Measurements from ENCODE around the gene PTPRH. TPM values are rescaled to one million over a fixed set of nuclear protein-coding genes. Genes with fewer than 3 reads are reported as not detected.

The PTPRH gene
- total RNA-seq, 1 experiment from 2014 or later: 11.7 TPM

DNA sequence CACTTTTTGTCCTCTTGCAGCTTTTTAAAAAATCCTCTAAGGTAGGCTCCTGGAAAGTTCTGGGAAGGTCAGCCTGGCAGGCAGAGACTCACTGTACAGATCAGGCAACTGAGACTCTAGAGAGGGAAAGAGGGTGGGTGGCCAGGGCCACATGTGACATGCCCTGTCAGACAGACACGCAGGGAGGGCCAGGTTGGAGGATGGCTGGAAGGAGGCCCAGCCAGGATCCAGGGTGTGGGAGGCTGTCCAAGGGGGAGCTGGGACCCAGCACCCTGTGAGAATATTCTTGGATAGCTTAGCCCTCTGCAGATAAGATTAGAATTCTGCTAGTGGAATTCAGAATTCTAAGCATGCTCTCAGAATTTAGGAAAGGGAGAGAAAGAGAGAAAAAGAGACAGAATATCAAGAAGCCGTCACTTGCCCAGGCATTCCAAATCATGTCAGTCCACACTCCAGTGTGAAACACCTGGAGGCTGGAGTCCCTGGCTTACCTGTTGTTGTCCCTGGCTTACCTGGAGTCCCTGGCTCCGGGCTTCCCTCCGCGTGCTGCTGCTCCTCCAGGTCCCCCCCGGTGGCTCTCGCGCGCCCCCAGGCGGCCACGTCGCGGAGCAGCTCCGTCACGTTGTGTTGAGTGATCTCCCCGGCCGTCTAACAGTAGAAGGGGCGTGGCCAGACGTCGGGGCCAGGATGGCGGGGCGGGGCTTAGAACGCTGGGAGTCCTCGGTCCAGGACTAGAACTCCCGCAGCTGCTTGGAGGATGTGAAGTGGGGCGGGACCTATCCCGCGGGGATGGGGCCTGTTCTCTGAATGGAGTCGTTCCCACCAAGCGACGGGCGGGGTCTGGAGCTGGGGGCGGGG is 48.9 kb downstream of the PTPRH start:
- Histone ChIP-seq H3K9me3 (ENCODE audit: insufficient read depth, low read depth) (no peaks in the 10 kb centered on the region), H3K4me3 (no peak overlapping the region), H3K4me2 (peak overlapping the region; percentile 40), H2AFZ (no peak overlapping the region), H3K27ac (no peak overlapping the region), H3K9me2 (ENCODE audit: insufficient read depth) (no peaks in the 10 kb centered on the region), H3K4me1 (replicated peaks; ENCODE audit: insufficient read depth) (peaks cover 21% of the 10 kb centered on the region), H4K20me1 (ENCODE audit: insufficient read depth) (no peaks in the 10 kb centered on the region), H3K36me3 (ENCODE audit: low read depth) (no peaks in the 10 kb centered on the region), H3K79me2 (ENCODE audit: low read depth) (no peaks in the 10 kb centered on the region), H3F3A (ENCODE audit: insufficient read depth, low read depth) (peaks cover 34% of the 10 kb centered on the region), H3K27me3 (ENCODE audit: insufficient read depth, low read depth) (no peaks in the 10 kb centered on the region)
- DNase-seq: peak; percentile 89 to 98
- CTCF ChIA-PET: interaction anchor here (0.6 to 3.5 kb wide), 12 partner anchors 14 to 1243 kb away, joined by 3 to 47 read pairs (median 4); partner anchors contain the start of gene TMEM238
- no TSS peak for BruUV-seq (replicated peaks)
- intact Hi-C loops (cut with micrococcal nuclease; ENCODE audit: unreplicated experiment): loop anchor here (1.0 to 10.0 kb wide), 4 partner anchors 14 to 486 kb away; partner anchors contain the start of genes RPL28 and TMEM238
- POLR2A ChIA-PET (ENCODE audit: unreplicated experiment): interaction anchor here (0.5 to 0.8 kb wide), 2 partner anchors 9 to 14 kb away, joined by 3 to 4 read pairs; no protein-coding TSS in a partner anchor
- TF ChIP-seq, protein P1, sequence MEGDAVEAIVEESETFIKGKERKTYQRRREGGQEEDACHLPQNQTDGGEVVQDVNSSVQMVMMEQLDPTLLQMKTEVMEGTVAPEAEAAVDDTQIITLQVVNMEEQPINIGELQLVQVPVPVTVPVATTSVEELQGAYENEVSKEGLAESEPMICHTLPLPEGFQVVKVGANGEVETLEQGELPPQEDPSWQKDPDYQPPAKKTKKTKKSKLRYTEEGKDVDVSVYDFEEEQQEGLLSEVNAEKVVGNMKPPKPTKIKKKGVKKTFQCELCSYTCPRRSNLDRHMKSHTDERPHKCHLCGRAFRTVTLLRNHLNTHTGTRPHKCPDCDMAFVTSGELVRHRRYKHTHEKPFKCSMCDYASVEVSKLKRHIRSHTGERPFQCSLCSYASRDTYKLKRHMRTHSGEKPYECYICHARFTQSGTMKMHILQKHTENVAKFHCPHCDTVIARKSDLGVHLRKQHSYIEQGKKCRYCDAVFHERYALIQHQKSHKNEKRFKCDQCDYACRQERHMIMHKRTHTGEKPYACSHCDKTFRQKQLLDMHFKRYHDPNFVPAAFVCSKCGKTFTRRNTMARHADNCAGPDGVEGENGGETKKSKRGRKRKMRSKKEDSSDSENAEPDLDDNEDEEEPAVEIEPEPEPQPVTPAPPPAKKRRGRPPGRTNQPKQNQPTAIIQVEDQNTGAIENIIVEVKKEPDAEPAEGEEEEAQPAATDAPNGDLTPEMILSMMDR (conservative IDR thresholded peaks at IDR 0.05): peak; percentile 98
- no peak for TF ChIP-seq EZH2 (IDR thresholded peaks at IDR 0.05; ENCODE audit: low read depth)

DNA sequence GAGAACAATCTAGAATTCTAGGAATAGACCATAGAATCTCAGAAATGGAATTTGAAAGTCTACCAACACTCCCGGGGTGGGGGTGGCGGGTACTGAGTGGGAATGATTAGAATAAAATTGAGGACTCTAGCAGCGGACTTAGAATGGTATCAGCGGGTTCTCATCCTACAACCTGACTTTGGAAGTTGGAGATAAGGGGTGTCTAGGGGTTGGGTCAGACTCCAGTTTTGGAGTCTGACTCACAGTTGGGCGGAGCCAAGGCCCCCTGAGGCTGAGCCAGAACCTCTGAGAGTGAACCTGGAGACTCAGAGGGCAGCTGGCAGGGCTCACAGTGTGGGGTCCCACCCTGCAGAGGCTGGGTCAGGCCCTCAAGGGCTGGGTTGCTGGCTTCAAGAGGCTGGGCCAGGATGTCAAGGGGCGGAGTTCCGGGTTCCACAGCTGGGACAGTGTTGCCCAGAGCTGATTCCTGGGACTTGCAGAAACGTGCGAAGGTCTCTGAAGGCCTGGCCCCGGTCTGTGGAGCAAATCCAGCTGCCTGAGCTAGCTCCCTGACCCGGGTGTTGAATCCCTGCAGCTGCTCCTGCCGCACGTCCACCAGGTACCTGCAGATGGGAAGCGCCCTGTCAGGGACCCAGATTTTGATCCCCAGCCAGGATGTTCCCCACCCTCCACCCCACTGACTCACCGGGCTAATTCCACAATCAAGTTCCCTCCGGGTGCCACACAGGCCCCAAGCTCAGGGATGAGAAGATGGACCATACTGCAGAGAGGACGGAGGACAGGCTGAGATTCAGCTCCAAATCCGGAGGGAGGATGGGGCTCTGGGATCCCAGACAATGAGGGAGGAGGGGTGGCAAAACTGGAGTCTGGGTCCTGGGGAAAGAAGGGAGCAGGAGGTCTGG is 50.2 kb downstream of the PTPRH start:
- Histone ChIP-seq H3K27me3 (ENCODE audit: insufficient read depth, low read depth) (no peaks in the 10 kb centered on the region), H3F3A (ENCODE audit: insufficient read depth, low read depth) (peaks cover 37% of the 10 kb centered on the region), H3K9me3 (ENCODE audit: insufficient read depth, low read depth) (no peaks in the 10 kb centered on the region), H3K4me3 (no peak overlapping the region), H3K36me3 (ENCODE audit: low read depth) (no peaks in the 10 kb centered on the region), H2AFZ (no peak overlapping the region), H3K4me2 (peak overlapping the region; percentile 40), H3K27ac (no peak overlapping the region), H3K9me2 (ENCODE audit: insufficient read depth) (no peaks in the 10 kb centered on the region), H3K4me1 (replicated peaks; ENCODE audit: insufficient read depth) (peaks cover 19% of the 10 kb centered on the region), H3K79me2 (ENCODE audit: low read depth) (no peaks in the 10 kb centered on the region), H4K20me1 (ENCODE audit: insufficient read depth) (no peaks in the 10 kb centered on the region)
- DNase-seq: peak in 1 of 2 experiments; percentile 85
- ChIA-PET CTCF (interaction anchor here (0.6 to 3.5 kb wide), 7 partner anchors 10 to 740 kb away, joined by 3 to 47 read pairs (median 7); partner anchors contain the start of gene TNNT1), POLR2A (ENCODE audit: unreplicated experiment) (interaction anchor here (0.6 to 0.8 kb wide), 3 partner anchors 12 to 447 kb away, joined by 3 to 13 read pairs (median 3); no protein-coding TSS in a partner anchor)
- intact Hi-C loops (cut with micrococcal nuclease; ENCODE audit: unreplicated experiment): no loop called here
- TF ChIP-seq, protein P1 (conservative IDR thresholded peaks at IDR 0.05): no peak
- no peak for TF ChIP-seq EZH2 (IDR thresholded peaks at IDR 0.05; ENCODE audit: low read depth)
- TSS peak; percentile 31 for BruUV-seq (replicated peaks)

DNA sequence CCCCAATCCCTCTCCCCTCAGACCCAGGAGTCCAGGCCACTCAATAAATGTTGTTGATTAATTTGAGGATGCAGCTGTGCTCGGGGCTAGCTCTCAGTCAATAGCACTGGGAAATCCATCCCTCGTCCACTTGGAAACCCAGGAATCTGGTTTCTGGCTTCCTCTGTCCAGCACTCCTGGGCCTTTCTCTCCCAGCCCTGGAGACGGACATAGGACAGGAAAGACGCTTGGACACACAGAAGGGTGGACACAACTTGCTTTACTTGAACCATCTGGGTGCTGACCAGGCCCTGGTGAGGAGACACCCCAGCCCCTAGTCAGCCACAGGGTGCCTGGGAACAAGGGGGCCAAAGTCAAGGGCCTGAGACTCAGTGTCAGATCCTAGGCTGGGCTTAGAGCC is 50.9 kb downstream of the PTPRH start:
- intact Hi-C loops (cut with micrococcal nuclease; ENCODE audit: unreplicated experiment): no loop called here
- H3K4me3 ChIP-seq: no peak overlapping the region

More for the DNA sequence above, 50.9 kb downstream of the PTPRH start:
- no peaks in the 10 kb centered on the region for H3K9me3 ChIP-seq (ENCODE audit: insufficient read depth, low read depth)
- H3K27ac ChIP-seq: no peak overlapping the region
- H2AFZ ChIP-seq: no peak overlapping the region
- ChIA-PET CTCF (interaction anchor here (0.9 to 3.5 kb wide), 2 partner anchors 9 to 12 kb away, joined by 3 to 47 read pairs; partner anchors contain the start of gene TNNT1), POLR2A (ENCODE audit: unreplicated experiment) (interaction anchor here (0.6 kb wide), 1 partner anchor 15 kb away, joined by 13 read pairs; no protein-coding TSS in a partner anchor)
- no peaks in the 10 kb centered on the region for H4K20me1 ChIP-seq (ENCODE audit: insufficient read depth)
- no peak for TF ChIP-seq EZH2 (IDR thresholded peaks at IDR 0.05; ENCODE audit: low read depth)
- TF ChIP-seq, protein P1 (conservative IDR thresholded peaks at IDR 0.05): no peak
- H3K27me3 ChIP-seq (ENCODE audit: insufficient read depth, low read depth): no peaks in the 10 kb centered on the region
- DNase-seq: no peak
- no peaks in the 10 kb centered on the region for H3K9me2 ChIP-seq (ENCODE audit: insufficient read depth)
- no peaks in the 10 kb centered on the region for H3K79me2 ChIP-seq (ENCODE audit: low read depth)
- H3K4me2 ChIP-seq: peak overlapping the region; percentile 40
- H3K4me1 ChIP-seq (replicated peaks; ENCODE audit: insufficient read depth): peaks cover 19% of the 10 kb centered on the region
- no peaks in the 10 kb centered on the region for H3K36me3 ChIP-seq (ENCODE audit: low read depth)
- peaks cover 33% of the 10 kb centered on the region for H3F3A ChIP-seq (ENCODE audit: insufficient read depth, low read depth)
- BruUV-seq (replicated peaks): no TSS peak

All from PC-9 (cell line).